Suprapubic skin (tissue), 3 donors: ENCODE data around the gene PFDN4.

Experiments used
- CTCF ChIP-seq, 2 donors: fragments of 200-600 bp in 1 of 2; fragments of 450-650 bp in 1 of 2; sonication (generic) in 1 of 2; IDR thresholded peaks; one replicate each; pipeline ENCODE4 v1.5.1; 2016 to 2019; ENCODE audit warnings: antibody characterized with exemption in 2 of 2, mild to moderate bottlenecking in 1 of 2, moderate library complexity in 1 of 2
- POLR2A ChIP-seq, 2 donors: fragments of 450-650 bp; IDR thresholded peaks; one replicate each; pipeline ENCODE4 v1.6.1; 2017; ENCODE audit warnings: antibody characterized with exemption in 2 of 2, mild to moderate bottlenecking in 2 of 2, moderate library complexity in 2 of 2

- no peak for TF ChIP-seq CTCF (IDR thresholded peaks at IDR 0.05)
- no peak for TF ChIP-seq POLR2A (IDR thresholded peaks at IDR 0.05)
Measured at GRCh38 chr20:54172532-54172855, 35.4 kb upstream of the PFDN4 start.
